ENCODE results near the gene KRT86.

DNA sequence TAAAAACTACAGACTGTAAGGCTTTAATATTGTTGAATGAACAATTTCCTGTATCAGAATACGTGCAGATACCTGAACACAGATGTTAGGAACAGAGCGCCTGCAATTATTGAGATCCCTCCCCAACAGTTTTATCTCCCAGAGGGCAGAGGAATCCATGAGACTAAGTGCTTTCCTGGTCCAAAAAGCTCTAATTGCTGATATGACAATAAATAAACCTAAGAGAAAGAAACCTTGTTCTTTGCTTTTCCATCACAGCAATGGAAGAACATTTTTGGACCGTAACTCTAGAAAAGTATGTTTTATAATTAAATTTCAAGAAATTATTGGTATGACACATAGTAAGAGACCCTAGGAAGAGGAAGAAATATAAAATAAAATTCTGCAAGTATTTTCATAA is 59.7 kb downstream of the KRT86 start:
- TF ChIP-seq CTCF (IDR thresholded peaks at IDR 0.05) (no peak), POLR2AphosphoS5 (IDR thresholded peaks at IDR 0.05) (no peak), EP300 (IDR thresholded peaks at IDR 0.05) (no peak)

Data from gastroesophageal sphincter (tissue), 3 donors.